Measurements from ENCODE around the gene NFKBIB. TPM values are rescaled to one million over a fixed set of nuclear protein-coding genes. Genes with fewer than 3 reads are reported as not detected.

Gene NFKBIB
- total and polyA plus RNA-seq, 2 of the 13 experiments (the other 11 are each of a cell fraction or from before 2014, with no cell fraction given): 8.6 to 14.9 TPM

GRCh38 chr19:38878575-38879399, 21.0 kb upstream of the NFKBIB start:
- peak overlapping the region; percentile 72 to 86 (median 82); a peak in 5 of 6 replicates for H3K4me3 ChIP-seq (replicated peaks in 1 of 3; ENCODE audit: insufficient read depth in 1 of 3, low read depth in 2 of 3, low read length in 3 of 3)
- in situ Hi-C loops (cut with HindIII; ENCODE audit: extremely low pct_ligation_motif_present, low pct_unique_long_range_greater_than_20kb): no loop called here
- H3K9ac ChIP-seq (ENCODE audit: insufficient read depth, low read depth, low read length): peak overlapping the region; percentile 74
- no peaks in the 10 kb centered on the region for H4K20me1 ChIP-seq (ENCODE audit: insufficient read depth, low read length)
- H3K27ac ChIP-seq (ENCODE audit: extremely low read length, insufficient read depth, low read length): peak overlapping the region; percentile 58
- ATAC-seq (peak; percentile 41), DNase-seq (ENCODE audit: low spot score) (no peak), FAIRE-seq (no peak)
- no peaks in the 10 kb centered on the region for H3K27me3 ChIP-seq (ENCODE audit: control insufficient read depth in 1 of 2, insufficient read depth in 2 of 2, low read length in 2 of 2)
- no peak overlapping the region for H2AFZ ChIP-seq (ENCODE audit: low read length)
- TSS peak; percentile 73 for BruUV-seq (replicated peaks)
- H3K36me3 ChIP-seq (replicated peaks in 1 of 2; ENCODE audit: control insufficient read depth in 1 of 2, insufficient read depth in 2 of 2, low read length in 2 of 2): peaks cover 0 to 2% of the 10 kb centered on the region in 2 experiments; a peak in 2 of 5 replicates
- peak overlapping the region; percentile 79 for H3K4me2 ChIP-seq (ENCODE audit: low read depth, low read length)
- H3K4me1 ChIP-seq (ENCODE audit: insufficient read depth, low read length): peaks cover 45% of the 10 kb centered on the region
- 81% methylated on average over 10 of the region's 16 CpGs for WGBS (ENCODE audit: low lambda C conversion rate)
- POLR2A ChIA-PET: interaction anchor here (1.0 to 5.6 kb wide), 11 partner anchors 9 to 145 kb away, joined by 3 to 37 read pairs (median 6); partner anchors contain the start of genes NFKBIB and SIRT2
- no peaks in the 10 kb centered on the region for H3K9me3 ChIP-seq (ENCODE audit: low read length)
- intact Hi-C loops (cut with micrococcal nuclease; ENCODE audit: unreplicated experiment): no loop called here
- CTCF ChIA-PET (ENCODE audit: low intra/inter-chr PET ratio, low total read pairs): no interaction called here
- no peaks in the 10 kb centered on the region for H3K79me2 ChIP-seq (ENCODE audit: insufficient read depth, low read length)
- peak; percentile 69 for TF ChIP-seq NR2C2 (CRISPR knock-in tag; IDR thresholded peaks at IDR 0.05; ENCODE audit: borderline replicate concordance)
- no peak for TF ChIP-seq ZNF83 (CRISPR knock-in tag; IDR thresholded peaks at IDR 0.05; ENCODE audit: borderline replicate concordance)
- no peak for TF ChIP-seq CEBPB (IDR thresholded peaks at IDR 0.05; ENCODE audit: borderline replicate concordance, low read depth, low read length)
- TF ChIP-seq NR2F6 (IDR thresholded peaks at IDR 0.05): peak; percentile 73
- TF ChIP-seq NR2F6 (CRISPR knock-in tag; IDR thresholded peaks at IDR 0.05): peak; percentile 42; the same call in 1 of the 2 replicates
- TF ChIP-seq AGO2 (optimal IDR thresholded peaks at IDR 0.05; ENCODE audit: low read depth, low read length): peak; percentile 26
- TF ChIP-seq ATF7-NPFF (CRISPR knock-in tag; IDR thresholded peaks at IDR 0.05; ENCODE audit: low read depth): 0 out of 2 replicates have a peak, but pooled peaks have one; percentile 32
- 0 out of 2 replicates have a peak, but pooled peaks have one; percentile 18 for TF ChIP-seq CTCF (CRISPR knock-in tag; IDR thresholded peaks at IDR 0.05)
- no peak for TF ChIP-seq ZNF775 (CRISPR knock-in tag; IDR thresholded peaks at IDR 0.05; ENCODE audit: borderline replicate concordance)
- TF ChIP-seq SMAD9 (CRISPR knock-in tag; IDR thresholded peaks at IDR 0.05): no peak
- 0 out of 2 replicates have a peak, but pooled peaks have one; percentile 2 for TF ChIP-seq ZNF552 (CRISPR knock-in tag; IDR thresholded peaks at IDR 0.05; ENCODE audit: borderline replicate concordance)
- TF ChIP-seq ZNF263 (CRISPR knock-in tag; IDR thresholded peaks at IDR 0.05): peak; percentile 70
- TF ChIP-seq ZNF232 (CRISPR knock-in tag; IDR thresholded peaks at IDR 0.05; ENCODE audit: borderline replicate concordance): 0 out of 2 replicates have a peak, but pooled peaks have one; percentile 30
- peak; percentile 27 for TF ChIP-seq ZNF687 (CRISPR knock-in tag; IDR thresholded peaks at IDR 0.05)
- 0 out of 2 replicates have a peak, but pooled peaks have one; percentile 39 for TF ChIP-seq FOXO4 (CRISPR knock-in tag; conservative IDR thresholded peaks at IDR 0.05)
- TF ChIP-seq ZNF383 (CRISPR knock-in tag; IDR thresholded peaks at IDR 0.05; ENCODE audit: borderline replicate concordance): no peak
